GM08714 (cell line): ENCODE data around the gene CDC42BPA.
"Not testable (repeated sequence)": the region's sequence is repeated elsewhere in the genome, so short reads cannot be mapped to it uniquely, and the experiment has no call there.

Source experiments
- H3K4me3 ChIP-seq: fragments of 200-500 bp; sonication (Bioruptor generic); 2 replicates; pipeline ENCODE4 v1.5.1; 2014; ENCODE audit warnings: mild to moderate bottlenecking, low read length, inconsistent platforms
- ZNF274 ChIP-seq: IDR thresholded peaks from 2 replicates; pipeline ENCODE4 v1.6.1; 2012; ENCODE audit warnings: mild to moderate bottlenecking, low read depth, low read length

Gene CDC42BPA

GRCh38 chr1:227306689-227307088, 11.6 kb downstream of the CDC42BPA start:
- TF ChIP-seq ZNF274 = no peak
- H3K4me3 ChIP-seq = no peak overlapping the region

GRCh38 chr1:227305894-227306626, 12.2 kb downstream of the CDC42BPA start:
- H3K4me3 ChIP-seq = no peak overlapping the region
- no peak for TF ChIP-seq ZNF274

- no peak for TF ChIP-seq ZNF274
Observed at GRCh38 chr1:227304665-227305064, 13.6 kb downstream of the CDC42BPA start.

GRCh38 chr1:227303662-227304061, 14.6 kb downstream of the CDC42BPA start:
- no peak overlapping the region for H3K4me3 ChIP-seq
- no peak for TF ChIP-seq ZNF274

More at GRCh38 chr1:227304665-227305064, 13.6 kb downstream of the CDC42BPA start:
- no peak overlapping the region for H3K4me3 ChIP-seq

- no peak for TF ChIP-seq ZNF274
- H3K4me3 ChIP-seq = no peak overlapping the region
Observed at GRCh38 chr1:227300682-227301081, 17.6 kb downstream of the CDC42BPA start.

GRCh38 chr1:227299688-227300087, 18.6 kb downstream of the CDC42BPA start:
- no peak overlapping the region for H3K4me3 ChIP-seq
- no peak for TF ChIP-seq ZNF274

- TF ChIP-seq ZNF274 = no peak
- no peak overlapping the region for H3K4me3 ChIP-seq
Observed at GRCh38 chr1:227299241-227299627, 19.1 kb downstream of the CDC42BPA start.

GRCh38 chr1:227298512-227299240, 19.6 kb downstream of the CDC42BPA start:
- no peak overlapping the region for H3K4me3 ChIP-seq
- no peak for TF ChIP-seq ZNF274

- H3K4me3 ChIP-seq = no peak overlapping the region
- TF ChIP-seq ZNF274 = no peak
Observed at GRCh38 chr1:227297073-227297793, 21.1 kb downstream of the CDC42BPA start.

GRCh38 chr1:227295609-227296008, 22.7 kb downstream of the CDC42BPA start:
- no peak overlapping the region for H3K4me3 ChIP-seq
- TF ChIP-seq ZNF274 = no peak

GRCh38 chr1:227285745-227286144, 32.5 kb downstream of the CDC42BPA start:
- TF ChIP-seq ZNF274 = no peak
- no peak overlapping the region for H3K4me3 ChIP-seq

GRCh38 chr1:227281371-227281770, 36.9 kb downstream of the CDC42BPA start:
- no peak for TF ChIP-seq ZNF274
- H3K4me3 ChIP-seq = no peak overlapping the region

- no peak overlapping the region for H3K4me3 ChIP-seq
- no peak for TF ChIP-seq ZNF274
Observed at GRCh38 chr1:227280836-227281235, 37.5 kb downstream of the CDC42BPA start.

GRCh38 chr1:227276156-227276693, 42.1 kb downstream of the CDC42BPA start:
- not testable (repeated sequence) for H3K4me3 ChIP-seq
